ENCODE measurements around the gene YPEL5.
"Not testable (repeated sequence)": the region's sequence is repeated elsewhere in the genome, so short reads cannot be mapped to it uniquely, and the experiment has no call there.

GRCh38 chr2:30100691-30101090 lies 46.1 kb upstream of the YPEL5 start:
- TF ChIP-seq CTCF (IDR thresholded peaks at IDR 0.05 in 2 of 3, conservative IDR thresholded peaks at IDR 0.05 in 1 of 3; ENCODE audit: borderline replicate concordance in 1 of 3, insufficient read depth in 1 of 3, low read depth in 2 of 3, low read length in 2 of 3); JUND (IDR thresholded peaks at IDR 0.05); RAD21 (IDR thresholded peaks at IDR 0.05; ENCODE audit: low read depth); TCF7L2 (IDR thresholded peaks at IDR 0.05; ENCODE audit: borderline replicate concordance, extremely low read depth, insufficient read depth, insufficient read length); EZH2phosphoT487 (IDR thresholded peaks at IDR 0.05; ENCODE audit: borderline replicate concordance); ATF3 (IDR thresholded peaks at IDR 0.05); YY1 (IDR thresholded peaks at IDR 0.05; ENCODE audit: extremely low read depth, insufficient replicate concordance, low read depth, low read length); SIN3A (IDR thresholded peaks at IDR 0.05; ENCODE audit: low read depth); ZNF274 (IDR thresholded peaks at IDR 0.05; ENCODE audit: low read depth, low read length); MAX (IDR thresholded peaks at IDR 0.05); POLR2A (IDR thresholded peaks at IDR 0.05; ENCODE audit: borderline replicate concordance, extremely low read depth, insufficient read depth, insufficient read length): not testable (repeated sequence)

Data from HCT116 (cell line).